HUES64 (cell line): ENCODE results near the gene ODF2L.
"Not testable (repeated sequence)": the region's sequence is repeated elsewhere in the genome, so short reads cannot be mapped to it uniquely, and the experiment has no call there.

Experiments
- H3K27ac ChIP-seq: 2 replicates; pipeline ENCODE4 v1.7.0; 2013; ENCODE audit warnings: low read depth, low read length, inconsistent platforms
- H3K27me3 ChIP-seq: 2 replicates; pipeline ENCODE4 v1.6.1; 2013; ENCODE audit warnings: mild to moderate bottlenecking, low read length; ENCODE audit not compliant: insufficient read depth
- H3K36me3 ChIP-seq: 2 replicates; pipeline ENCODE4 v1.6.1; 2013; ENCODE audit warnings: mild to moderate bottlenecking, low read length; ENCODE audit not compliant: insufficient read depth
- H3K4me1 ChIP-seq: 2 replicates; pipeline ENCODE4 v1.6.1; 2013; ENCODE audit warnings: mild to moderate bottlenecking, low read length, moderate library complexity; ENCODE audit not compliant: insufficient read depth
- H3K4me3 ChIP-seq: 2 replicates; pipeline ENCODE4 v1.5.1; 2013; ENCODE audit warnings: mild to moderate bottlenecking, low read length, moderate library complexity
- H3K9ac ChIP-seq: 2 replicates; pipeline ENCODE4 v1.6.1; 2013; ENCODE audit warnings: mild to moderate bottlenecking, low read depth, low read length
- H3K9me3 ChIP-seq: 2 replicates; pipeline ENCODE4 v1.6.1; 2013; ENCODE audit warnings: low read depth, low read length; ENCODE audit not compliant: insufficient read depth
- WGBS: fragments of 150-250, 120-280 bp; methylation state at CpG from one replicate; pipeline ENCODE4 v1.1.7; 2013; ENCODE audit warnings: missing lambda C conversion rate; 5-methylcytosine and 5-hydroxymethylcytosine counted together

Gene ODF2L

DNA sequence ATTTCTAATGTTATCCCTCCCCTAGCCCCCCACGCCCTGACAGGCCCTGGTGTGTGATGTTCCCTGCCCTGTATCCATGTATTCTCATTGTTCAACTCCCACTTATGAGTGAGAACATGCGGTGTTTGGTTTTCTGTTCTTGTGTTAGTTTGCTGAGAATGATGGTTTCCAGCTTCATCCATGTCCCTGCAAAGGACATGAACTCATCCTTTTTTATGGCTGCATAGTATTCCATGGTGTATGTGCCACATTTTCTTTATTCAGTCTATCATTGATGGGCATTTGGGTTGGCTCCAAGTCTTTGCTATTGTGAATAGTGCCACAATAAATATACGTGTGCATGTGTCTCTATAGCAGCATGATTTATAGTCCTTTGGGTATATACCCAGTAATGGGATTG, 45.9 kb downstream of the ODF2L start:
- not testable (repeated sequence) for H3K27me3 ChIP-seq, H3K27ac ChIP-seq, H3K4me3 ChIP-seq, H3K9ac ChIP-seq, H3K9me3 ChIP-seq, H3K4me1 ChIP-seq
- WGBS, result 84% methylated on average over 2 of the region's 3 CpGs
- H3K36me3 ChIP-seq, result peaks cover 28% of the 10 kb centered on the region

DNA sequence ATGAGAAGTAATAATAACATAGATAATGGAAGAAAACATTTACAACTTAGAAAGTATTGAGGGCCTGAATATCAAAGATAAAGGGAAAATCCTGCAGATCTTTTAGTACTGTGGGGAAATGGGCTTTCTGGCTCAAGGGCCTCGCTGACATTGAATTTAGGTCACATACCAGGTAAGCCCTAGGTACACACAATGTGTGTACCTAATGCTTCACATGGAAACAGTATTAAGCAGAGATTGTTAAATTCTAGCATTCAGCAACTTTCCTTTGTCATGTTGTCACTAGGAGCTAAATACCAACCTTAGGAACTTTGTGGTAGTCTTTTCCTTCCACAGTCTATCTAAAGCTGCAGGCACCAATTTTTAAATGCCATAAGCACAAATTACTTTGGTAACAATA, 49.7 kb downstream of the ODF2L start:
- H3K4me3 ChIP-seq, result no peak overlapping the region
- H3K4me1 ChIP-seq, result no peaks in the 10 kb centered on the region
- H3K9ac ChIP-seq, result no peak overlapping the region
- no peaks in the 10 kb centered on the region for H3K9me3 ChIP-seq
- no peaks in the 10 kb centered on the region; the same call in 1 of the 2 replicates for H3K36me3 ChIP-seq
- no peaks in the 10 kb centered on the region for H3K27me3 ChIP-seq
- no peak overlapping the region for H3K27ac ChIP-seq
- 95% methylated on average over 1 of the region's 1 CpG for WGBS

DNA sequence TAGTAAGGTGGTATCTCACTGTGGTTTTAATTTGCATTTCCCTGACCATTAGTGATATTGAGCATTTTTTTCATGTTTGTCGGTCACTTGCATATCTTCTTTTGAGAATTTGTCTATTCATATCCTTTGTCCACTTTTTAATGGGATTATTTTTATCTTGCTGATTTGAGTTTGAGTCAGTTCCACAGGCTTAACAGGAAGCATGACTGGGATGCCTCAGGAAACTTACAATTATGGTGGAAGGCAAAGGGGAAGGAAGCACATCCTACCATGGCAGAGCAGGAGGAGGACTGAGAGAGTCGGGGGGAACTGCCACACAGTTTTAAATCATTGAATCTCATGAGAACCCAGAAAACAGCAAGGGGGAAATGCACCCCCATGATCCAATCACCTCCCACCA, 51.1 kb downstream of the ODF2L start:
- WGBS, result no CpG with 5 or more reads among the region's 2 CpGs
- Histone ChIP-seq H3K9me3 (no peaks in the 10 kb centered on the region), H3K4me1 (no peaks in the 10 kb centered on the region), H3K4me3 (no peak overlapping the region), H3K9ac (no peak overlapping the region), H3K36me3 (no peaks in the 10 kb centered on the region), H3K27me3 (no peaks in the 10 kb centered on the region), H3K27ac (no peak overlapping the region)

DNA sequence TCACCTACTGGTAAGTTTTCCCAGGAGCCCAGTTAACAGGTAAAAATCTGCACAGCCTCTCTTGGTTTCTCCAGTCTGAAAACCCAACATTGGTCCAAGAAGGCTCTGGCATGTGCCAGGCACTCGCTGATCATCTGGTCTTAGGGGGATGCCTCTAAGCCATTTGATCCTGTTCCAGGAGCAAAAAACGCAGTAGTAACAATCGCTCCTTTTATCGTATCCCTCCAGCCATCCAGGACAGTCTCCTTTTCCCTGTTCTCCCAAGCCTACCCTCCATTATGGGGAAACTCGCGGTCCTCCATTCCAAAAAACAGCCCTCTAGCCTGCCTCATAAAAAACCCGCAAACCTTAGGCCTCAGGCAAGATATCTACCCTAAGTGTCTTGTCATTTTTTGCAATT, 56.2 kb downstream of the ODF2L start:
- Histone ChIP-seq H3K4me1 (no peaks in the 10 kb centered on the region), H3K27me3 (no peaks in the 10 kb centered on the region), H3K9me3 (no peaks in the 10 kb centered on the region), H3K36me3 (no peaks in the 10 kb centered on the region), H3K9ac (no peak overlapping the region), H3K4me3 (no peak overlapping the region), H3K27ac (no peak overlapping the region)
- WGBS, result 86% methylated on average over 7 of the region's 7 CpGs

DNA sequence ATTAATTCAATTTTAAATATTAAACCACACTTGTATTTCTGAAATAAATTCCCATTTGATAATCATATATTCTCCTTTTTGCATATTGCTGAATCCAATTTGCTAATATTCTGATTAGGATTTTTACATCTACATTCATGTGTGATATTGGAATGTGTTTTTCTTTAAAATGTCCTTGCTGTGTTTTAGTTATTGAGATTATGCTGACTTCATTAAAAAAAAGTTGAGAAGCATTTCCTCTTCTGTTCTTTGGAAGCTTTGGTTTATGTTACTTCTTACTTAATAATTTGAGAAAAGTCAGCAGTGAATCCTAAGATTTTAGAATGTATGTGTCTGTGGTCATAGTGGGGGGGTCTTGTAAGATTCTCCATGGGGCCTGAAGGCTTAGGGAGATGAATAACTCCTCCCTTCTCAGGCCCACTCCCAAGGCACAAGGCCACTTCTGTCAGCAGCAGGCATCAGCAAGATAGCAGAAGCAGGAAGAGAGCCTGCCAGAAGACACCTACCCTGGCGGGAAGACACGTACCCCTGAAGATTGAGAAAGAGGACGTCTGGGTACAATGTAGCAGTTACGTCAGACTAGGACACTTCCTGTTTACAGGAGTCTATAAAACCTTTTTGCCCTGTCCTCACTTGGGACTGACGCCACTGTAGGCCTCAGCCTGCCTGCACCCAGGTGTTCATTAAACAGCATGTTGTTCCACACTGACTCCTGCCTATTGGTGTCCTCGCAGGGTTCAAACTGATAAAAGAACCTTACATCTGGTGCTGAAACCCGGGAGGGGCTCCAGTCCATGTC, 56.9 kb downstream of the ODF2L start:
- Histone ChIP-seq H3K36me3 (no peaks in the 10 kb centered on the region), H3K9me3 (no peaks in the 10 kb centered on the region), H3K4me1 (no peaks in the 10 kb centered on the region), H3K9ac (no peak overlapping the region), H3K27me3 (no peaks in the 10 kb centered on the region), H3K4me3 (no peak overlapping the region), H3K27ac (no peak overlapping the region)
- 93% methylated on average over 7 of the region's 7 CpGs for WGBS

DNA sequence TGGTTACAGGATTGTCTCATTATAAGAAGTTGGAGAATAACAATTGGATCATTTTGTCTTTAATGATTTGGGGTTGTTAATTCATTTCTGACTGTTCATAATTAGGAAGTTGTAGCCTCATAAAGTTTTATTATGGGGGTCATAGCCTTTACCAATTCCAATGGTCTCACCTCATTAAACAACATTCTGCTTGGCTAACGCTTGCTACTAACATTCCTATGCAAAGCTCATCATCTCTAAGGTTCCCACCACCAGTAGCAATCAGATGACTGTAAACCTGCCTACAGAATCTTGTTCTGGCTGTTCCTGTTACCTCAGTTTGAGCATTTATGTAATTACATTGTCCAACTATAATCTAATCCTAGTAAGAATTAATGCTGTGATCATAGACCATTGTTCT, 60.2 kb downstream of the ODF2L start:
- Histone ChIP-seq H3K4me1 (no peaks in the 10 kb centered on the region), H3K27me3 (no peaks in the 10 kb centered on the region), H3K9ac (no peak overlapping the region), H3K36me3 (no peaks in the 10 kb centered on the region), H3K27ac (no peak overlapping the region), H3K9me3 (no peaks in the 10 kb centered on the region), H3K4me3 (no peak overlapping the region)
- 80% methylated on average over 1 of the region's 1 CpG for WGBS

DNA sequence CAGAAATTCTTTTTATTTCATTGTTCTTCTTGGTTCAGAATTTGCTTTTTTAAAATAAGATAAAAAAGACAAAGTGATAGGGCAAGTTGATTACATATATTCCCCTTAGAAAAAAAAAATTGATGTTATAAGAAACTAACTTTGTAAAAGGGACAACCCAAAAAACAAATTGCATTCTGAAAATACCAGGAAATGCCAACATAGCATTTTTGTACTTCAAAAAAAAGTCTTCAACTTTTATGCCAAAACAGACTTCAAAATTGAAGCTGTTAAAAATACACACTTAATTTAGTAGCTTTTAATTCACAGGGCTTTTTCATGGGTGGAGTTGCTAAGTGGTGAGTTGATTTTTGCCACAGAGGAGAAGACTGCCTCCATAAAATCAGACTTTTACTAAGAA, 70.9 kb downstream of the ODF2L start:
- Histone ChIP-seq H3K4me3 (no peak overlapping the region), H3K4me1 (no peaks in the 10 kb centered on the region), H3K9me3 (no peaks in the 10 kb centered on the region), H3K9ac (no peak overlapping the region), H3K36me3 (no peaks in the 10 kb centered on the region), H3K27ac (no peak overlapping the region), H3K27me3 (no peaks in the 10 kb centered on the region)

DNA sequence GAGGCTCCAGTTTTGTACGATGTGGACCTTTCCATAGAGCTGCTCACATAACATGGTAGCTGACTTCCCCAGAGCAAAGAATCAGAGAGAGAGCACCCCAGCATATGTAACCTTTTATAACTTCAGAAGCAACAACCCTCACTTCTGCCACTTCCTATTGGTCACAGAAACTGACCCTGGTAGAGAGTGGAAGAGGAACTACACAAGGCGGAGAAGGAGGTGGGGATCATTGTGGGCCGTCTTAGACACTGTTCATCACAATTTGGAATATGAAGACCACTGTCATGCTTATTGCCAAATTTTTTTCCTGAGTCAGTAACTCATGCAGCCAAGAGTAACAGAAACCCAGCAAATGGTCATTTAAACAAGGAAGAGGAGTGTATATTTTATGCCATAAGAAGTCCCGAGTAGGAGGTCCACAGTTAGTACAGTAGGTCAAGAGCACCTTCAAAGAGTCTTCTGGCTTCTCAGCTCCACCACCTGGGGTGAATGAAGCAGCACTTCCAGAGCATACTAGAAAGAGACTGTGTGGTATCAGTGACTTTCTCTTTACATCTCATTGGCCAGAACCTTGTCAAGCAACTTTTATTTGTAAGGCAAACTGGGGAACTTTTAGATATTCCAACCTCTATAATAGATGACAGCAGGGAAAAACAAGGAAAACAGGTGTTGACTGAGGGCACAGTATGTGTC, 71.8 kb downstream of the ODF2L start:
- Histone ChIP-seq H3K27ac (no peak overlapping the region), H3K9me3 (no peaks in the 10 kb centered on the region), H3K27me3 (no peaks in the 10 kb centered on the region), H3K4me3 (no peak overlapping the region), H3K36me3 (no peaks in the 10 kb centered on the region), H3K9ac (no peak overlapping the region), H3K4me1 (no peaks in the 10 kb centered on the region)
- WGBS, result 86% methylated on average over 4 of the region's 4 CpGs

DNA sequence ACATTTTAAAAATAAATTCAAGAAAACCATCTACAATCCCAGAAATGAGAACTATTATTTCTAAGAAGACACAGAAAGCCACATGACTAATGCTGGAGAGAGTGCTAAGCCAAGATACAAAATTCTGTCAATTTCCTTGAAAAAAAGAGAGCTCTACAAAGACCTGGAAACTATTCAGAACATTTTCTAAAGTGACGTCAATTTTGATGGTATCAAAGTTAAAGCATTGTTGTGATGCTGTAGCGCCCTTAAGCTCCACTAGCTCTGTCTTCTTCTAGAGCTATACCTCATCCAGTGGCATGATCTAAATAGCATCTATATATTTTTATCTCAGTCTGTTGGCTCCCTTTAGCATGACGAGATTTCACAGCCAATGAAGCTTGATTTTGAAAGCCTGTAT, 73.9 kb downstream of the ODF2L start:
- no peaks in the 10 kb centered on the region for H3K36me3 ChIP-seq
- no peak overlapping the region for H3K4me3 ChIP-seq
- no peaks in the 10 kb centered on the region for H3K9me3 ChIP-seq
- H3K4me1 ChIP-seq, result no peaks in the 10 kb centered on the region
- WGBS, result 96% methylated on average over 3 of the region's 3 CpGs
- no peak overlapping the region for H3K9ac ChIP-seq
- H3K27me3 ChIP-seq, result no peaks in the 10 kb centered on the region
- H3K27ac ChIP-seq, result no peak overlapping the region

DNA sequence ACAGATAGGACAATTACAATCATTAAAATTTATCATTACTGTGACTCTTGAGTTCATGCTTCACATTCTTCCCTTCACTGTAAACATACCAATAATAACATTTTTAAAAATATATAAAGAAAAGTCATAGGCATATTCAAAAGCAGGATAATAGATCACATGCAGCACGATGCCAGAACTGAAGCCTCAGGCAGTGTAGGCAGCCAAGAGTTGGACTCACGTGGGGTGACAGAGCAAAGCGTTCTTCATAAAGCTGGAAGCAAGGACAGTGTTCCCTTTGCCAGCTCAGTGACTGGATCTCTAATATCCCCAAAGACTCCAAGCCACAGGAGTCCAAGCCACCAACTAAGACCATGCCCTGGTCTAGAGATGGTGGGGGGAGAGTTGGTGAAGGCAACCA, 77.7 kb downstream of the ODF2L start:
- no peak overlapping the region for H3K4me3 ChIP-seq
- H3K9me3 ChIP-seq, result no peaks in the 10 kb centered on the region
- no peak overlapping the region for H3K9ac ChIP-seq
- H3K27ac ChIP-seq, result no peak overlapping the region
- no peaks in the 10 kb centered on the region for H3K27me3 ChIP-seq
- H3K4me1 ChIP-seq, result peaks cover 7% of the 10 kb centered on the region; the same call in 1 of the 2 replicates
- H3K36me3 ChIP-seq, result no peaks in the 10 kb centered on the region
- WGBS, result 90% methylated on average over 3 of the region's 3 CpGs

DNA sequence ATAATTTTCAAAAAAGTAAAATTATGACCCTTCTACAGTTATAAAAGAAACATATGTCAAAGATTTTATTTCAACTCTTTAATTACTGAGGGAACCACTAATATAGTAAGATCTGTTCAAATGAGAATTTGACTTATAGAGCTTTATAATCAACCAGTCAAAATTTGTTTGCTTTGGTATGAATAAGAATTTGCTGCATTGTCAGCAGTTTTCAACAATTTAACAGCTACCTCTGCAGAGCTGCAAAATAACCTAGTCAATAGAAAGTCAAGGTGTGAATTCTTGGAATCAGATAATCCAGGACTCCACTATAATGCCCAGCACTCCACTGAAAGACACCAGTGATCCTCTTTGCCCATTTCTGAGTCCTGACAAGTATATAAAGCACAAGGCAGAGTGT, 78.2 kb downstream of the ODF2L start:
- Histone ChIP-seq H3K4me1 (peaks cover 7% of the 10 kb centered on the region; the same call in 1 of the 2 replicates), H3K4me3 (no peak overlapping the region), H3K9ac (no peak overlapping the region), H3K36me3 (no peaks in the 10 kb centered on the region), H3K27me3 (no peaks in the 10 kb centered on the region), H3K27ac (no peak overlapping the region), H3K9me3 (no peaks in the 10 kb centered on the region)
